Forelimb muscle (tissue), 1 donor: ENCODE measurements around the gene TLCD1. TPM values are rescaled to one million over a fixed set of nuclear protein-coding genes. Genes with fewer than 3 reads are reported as not detected.

ENCODE experiments used
- DNase-seq: peaks from one replicate; pipeline ENCODE4 v3.0.0-alpha.2; 2013; ENCODE audit warnings: low read depth
- polyA plus RNA-seq: library from polyadenylated mRNA; unstranded; fragments of 120-200 nt; gene quantifications from one replicate; pipeline ENCODE4 v1.2.1, GENCODE V29; 2013; ENCODE audit not compliant: insufficient read length

TLCD1 gene
- polyA plus RNA-seq, 1 donor, result 4.2 TPM

DNA sequence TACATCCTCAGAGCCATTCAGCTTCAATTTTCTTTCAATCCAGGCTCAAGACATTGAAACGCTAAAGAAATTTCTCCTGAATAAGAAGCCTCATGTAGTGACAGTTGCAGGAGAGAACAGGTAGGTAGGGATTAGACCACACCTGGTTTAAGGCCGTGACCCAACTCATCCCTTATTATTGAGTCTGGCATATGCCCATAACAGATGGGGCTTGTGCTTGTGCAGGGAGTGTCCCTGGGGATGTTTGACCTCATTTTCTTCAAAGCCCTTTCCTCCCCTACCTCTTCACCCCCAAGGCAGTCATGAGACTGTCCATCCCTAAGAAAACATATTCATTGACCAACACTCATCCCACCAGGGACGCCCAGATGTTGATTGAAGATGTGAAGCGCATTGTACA, 39.7 kb downstream of the TLCD1 start:
- no peak for DNase-seq

GRCh38 chr17:28685366-28685765, 40.7 kb downstream of the TLCD1 start:
- no peak for DNase-seq

- DNase-seq, result no peak
Measured at GRCh38 chr17:28684963-28685362, 41.1 kb downstream of the TLCD1 start.

DNA sequence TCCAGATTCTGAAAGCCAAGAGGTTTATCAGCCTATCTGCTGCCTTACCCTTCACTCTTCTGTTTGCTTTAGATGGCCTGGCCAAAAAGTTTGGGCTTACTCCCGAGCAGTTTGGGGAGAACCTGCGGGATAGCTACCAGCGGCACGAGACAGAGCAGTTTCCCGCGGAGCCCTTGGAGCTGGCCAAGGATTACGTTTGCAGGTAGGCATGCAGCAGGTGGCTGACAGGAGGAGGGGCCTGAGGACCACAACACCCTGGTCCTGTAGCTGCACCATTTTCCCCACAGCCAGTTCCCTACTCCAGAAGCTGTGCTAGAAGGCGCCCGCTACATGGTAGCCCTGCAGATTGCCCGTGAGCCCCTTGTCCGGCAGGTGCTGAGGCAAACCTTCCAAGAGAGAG, 43.4 kb downstream of the TLCD1 start:
- DNase-seq, result no peak

GRCh38 chr17:28675980-28676379, 50.1 kb downstream of the TLCD1 start:
- no peak for DNase-seq

DNA sequence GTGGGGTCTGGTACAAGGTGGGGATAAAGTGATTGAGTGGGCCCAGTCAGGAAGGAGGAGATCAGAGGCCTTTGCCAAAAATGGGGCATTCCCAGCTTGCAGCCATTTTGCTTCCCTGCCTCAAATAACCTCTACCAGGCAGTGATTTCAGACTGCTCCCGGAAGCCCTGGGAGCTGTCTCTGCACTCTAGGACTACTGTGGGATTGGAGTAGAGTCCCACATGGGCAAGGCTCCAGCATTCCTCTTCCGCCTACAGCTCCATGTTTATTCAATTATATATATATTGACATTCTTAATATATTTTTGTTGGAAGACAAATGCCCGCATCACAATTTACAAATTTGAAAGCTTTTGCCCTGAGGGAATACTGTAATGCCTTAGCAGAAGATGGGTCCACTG, 50.5 kb downstream of the TLCD1 start:
- DNase-seq, result no peak

Other genes with a start within 250 kb of the TLCD1 start
- not detected for gene FOXN1, start 219.9 kb downstream of the TLCD1 start, polyA plus RNA-seq
- 10.7 TPM for gene UNC119, start 173.6 kb downstream of the TLCD1 start, polyA plus RNA-seq
- gene PIGS, start 154.7 kb downstream of the TLCD1 start, polyA plus RNA-seq, result 44.4 TPM
- gene ALDOC, start 149.3 kb downstream of the TLCD1 start, polyA plus RNA-seq, result 1.4 TPM
- gene SPAG5, start 127.2 kb downstream of the TLCD1 start, polyA plus RNA-seq, result 18.5 TPM
- 17.3 TPM for gene RSKR, start 112.0 kb downstream of the TLCD1 start, polyA plus RNA-seq
- 50.6 TPM for gene BLTP2, start 81.1 kb downstream of the TLCD1 start, polyA plus RNA-seq
- 34.8 TPM for gene SDF2, start 64.3 kb downstream of the TLCD1 start, polyA plus RNA-seq
- 38.9 TPM for gene SUPT6H, start 64.0 kb downstream of the TLCD1 start, polyA plus RNA-seq
- 3.1 TPM for gene PROCA1, start 14.3 kb downstream of the TLCD1 start, polyA plus RNA-seq
- gene RAB34, start 8.4 kb downstream of the TLCD1 start, polyA plus RNA-seq, result 61.9 TPM
- gene RPL23A, start 6.2 kb downstream of the TLCD1 start, polyA plus RNA-seq, result 1,425 TPM
- 3.3 TPM for gene NEK8, start 2.6 kb upstream of the TLCD1 start, polyA plus RNA-seq
- gene TRAF4, start 17.8 kb upstream of the TLCD1 start, polyA plus RNA-seq, result 53.6 TPM
- 13.2 TPM for gene FAM222B, start 116.6 kb upstream of the TLCD1 start, polyA plus RNA-seq
- 42.0 TPM for gene ERAL1, start 128.8 kb upstream of the TLCD1 start, polyA plus RNA-seq
- 72.4 TPM for gene FLOT2, start 171.5 kb upstream of the TLCD1 start, polyA plus RNA-seq
- gene DHRS13, start 176.8 kb upstream of the TLCD1 start, polyA plus RNA-seq, result 2.8 TPM
- gene PHF12, start 225.3 kb upstream of the TLCD1 start, polyA plus RNA-seq, result 27.9 TPM